ENCODE measurements around the gene CTDSPL2. TPM values are rescaled to one million over a fixed set of nuclear protein-coding genes. Genes with fewer than 3 reads are reported as not detected.

The CTDSPL2 gene
- total RNA-seq, 1 donor from 2014 or later = 74.7 TPM

DNA sequence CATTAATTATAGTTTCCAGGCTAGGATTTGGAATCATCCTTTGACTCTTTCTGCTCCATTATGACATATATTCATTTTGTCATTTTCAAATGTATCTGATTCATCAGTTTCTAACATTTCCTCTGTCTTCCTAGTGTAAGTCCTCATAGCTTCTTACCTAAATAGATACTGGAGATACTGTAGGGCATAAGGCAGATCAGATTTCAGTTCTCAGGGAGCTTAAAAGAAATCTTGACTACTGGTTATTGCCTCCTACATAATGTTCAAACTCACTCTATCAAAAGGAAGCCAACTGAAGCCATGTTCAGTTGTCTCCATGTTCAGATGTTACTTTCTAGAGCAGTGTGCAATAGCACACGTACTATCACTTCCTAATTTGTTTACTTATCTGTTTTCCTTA lies 29.6 kb upstream of the CTDSPL2 start:
- peaks cover 14% of the 10 kb centered on the region for H3K36me3 Mint-ChIP-seq
- TF ChIP-seq, protein P1, sequence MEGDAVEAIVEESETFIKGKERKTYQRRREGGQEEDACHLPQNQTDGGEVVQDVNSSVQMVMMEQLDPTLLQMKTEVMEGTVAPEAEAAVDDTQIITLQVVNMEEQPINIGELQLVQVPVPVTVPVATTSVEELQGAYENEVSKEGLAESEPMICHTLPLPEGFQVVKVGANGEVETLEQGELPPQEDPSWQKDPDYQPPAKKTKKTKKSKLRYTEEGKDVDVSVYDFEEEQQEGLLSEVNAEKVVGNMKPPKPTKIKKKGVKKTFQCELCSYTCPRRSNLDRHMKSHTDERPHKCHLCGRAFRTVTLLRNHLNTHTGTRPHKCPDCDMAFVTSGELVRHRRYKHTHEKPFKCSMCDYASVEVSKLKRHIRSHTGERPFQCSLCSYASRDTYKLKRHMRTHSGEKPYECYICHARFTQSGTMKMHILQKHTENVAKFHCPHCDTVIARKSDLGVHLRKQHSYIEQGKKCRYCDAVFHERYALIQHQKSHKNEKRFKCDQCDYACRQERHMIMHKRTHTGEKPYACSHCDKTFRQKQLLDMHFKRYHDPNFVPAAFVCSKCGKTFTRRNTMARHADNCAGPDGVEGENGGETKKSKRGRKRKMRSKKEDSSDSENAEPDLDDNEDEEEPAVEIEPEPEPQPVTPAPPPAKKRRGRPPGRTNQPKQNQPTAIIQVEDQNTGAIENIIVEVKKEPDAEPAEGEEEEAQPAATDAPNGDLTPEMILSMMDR (IDR thresholded peaks at IDR 0.05; ENCODE audit: unreplicated experiment) = no peak
- peak overlapping the region; percentile 0 for H3K27ac Mint-ChIP-seq
- no peaks in the 10 kb centered on the region for H3K27me3 Mint-ChIP-seq (ENCODE audit: low read depth)
- no peaks in the 10 kb centered on the region for H3K9me3 Mint-ChIP-seq
- H3K4me1 Mint-ChIP-seq = no peaks in the 10 kb centered on the region
- no peak overlapping the region for H3K4me3 Mint-ChIP-seq
- no peak for DNase-seq (ENCODE audit: low spot score in 2 of 2, unreplicated experiment in 2 of 2)

DNA sequence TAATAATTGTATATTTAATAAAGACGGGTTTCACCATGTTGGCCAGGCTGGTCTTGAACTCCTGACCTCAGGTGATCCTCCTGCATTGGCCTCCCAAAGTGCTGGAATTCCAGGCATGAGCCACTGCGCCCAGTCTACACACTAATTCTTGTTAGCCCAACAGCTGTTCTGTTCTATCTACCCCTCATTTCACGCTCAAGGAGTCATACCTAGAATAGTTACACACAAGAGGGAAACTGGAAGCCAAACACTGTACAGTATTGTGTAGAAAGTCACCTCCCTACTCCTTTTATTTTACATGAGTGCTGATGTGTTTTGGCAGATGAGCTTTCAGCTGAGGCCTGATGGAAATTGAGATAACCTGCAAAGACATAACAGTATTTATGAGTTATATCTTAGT lies 13.4 kb upstream of the CTDSPL2 start:
- no peak overlapping the region for H3K4me3 Mint-ChIP-seq
- TF ChIP-seq, protein P1 (IDR thresholded peaks at IDR 0.05; ENCODE audit: unreplicated experiment) = no peak
- H3K27ac Mint-ChIP-seq = no peak overlapping the region
- no peaks in the 10 kb centered on the region for H3K9me3 Mint-ChIP-seq
- no peaks in the 10 kb centered on the region for H3K27me3 Mint-ChIP-seq (ENCODE audit: low read depth)
- no peaks in the 10 kb centered on the region for H3K4me1 Mint-ChIP-seq
- H3K36me3 Mint-ChIP-seq = peaks cover 14% of the 10 kb centered on the region
- DNase-seq (ENCODE audit: low spot score in 2 of 2, unreplicated experiment in 2 of 2) = no peak

DNA sequence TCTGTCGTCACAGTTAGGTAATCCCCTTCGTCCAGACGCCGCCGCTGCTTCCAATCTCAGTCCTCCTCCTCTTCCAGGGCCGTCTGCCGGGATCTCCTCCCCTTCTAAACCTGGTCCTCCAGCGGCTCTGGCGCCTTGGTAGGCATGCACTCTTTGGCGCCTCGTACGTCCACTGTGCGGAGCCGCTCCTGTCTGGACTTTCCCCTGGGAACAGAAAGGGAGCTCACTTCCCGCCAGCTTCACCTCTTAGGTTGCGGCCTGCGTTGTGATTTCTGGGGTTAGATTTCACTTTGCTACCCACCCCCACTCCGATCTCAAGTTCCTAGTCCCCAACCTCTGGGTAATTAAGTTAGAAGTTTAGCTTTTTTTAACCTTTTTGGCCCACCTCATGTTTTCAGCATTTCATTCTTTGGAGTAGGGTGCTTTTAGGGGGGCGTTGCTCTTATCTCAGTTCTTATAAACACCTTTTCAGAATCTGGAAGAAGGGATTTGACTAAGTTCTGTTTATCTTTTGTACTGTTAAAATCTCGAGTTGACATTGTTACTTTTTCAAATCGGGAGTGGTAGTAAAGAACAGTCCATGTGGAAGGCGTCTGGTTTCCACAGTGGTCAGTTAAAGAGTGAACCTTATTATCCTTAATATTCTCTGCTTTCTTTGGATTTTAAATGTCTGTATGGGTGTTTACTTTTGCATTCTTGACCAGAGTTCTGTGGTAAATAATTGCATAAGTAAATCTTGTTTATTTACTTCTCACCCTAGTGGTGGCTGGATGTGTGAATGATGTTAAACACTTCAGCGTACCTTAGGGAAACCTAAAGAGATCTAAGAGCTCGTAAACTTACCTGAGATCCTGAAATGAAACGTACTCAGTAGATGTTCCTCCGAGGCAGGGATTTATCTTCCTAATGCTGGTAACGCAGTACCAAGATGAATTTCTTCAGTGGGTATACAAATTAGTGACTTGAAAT lies 611 bp downstream of the CTDSPL2 start:
- Mint-ChIP-seq H3K4me1 (peaks cover 28% of the 10 kb centered on the region), H3K4me3 (peak overlapping the region; percentile 90), H3K27me3 (ENCODE audit: low read depth) (no peaks in the 10 kb centered on the region), H3K27ac (peak overlapping the region; percentile 99), H3K9me3 (no peaks in the 10 kb centered on the region), H3K36me3 (peaks cover 4% of the 10 kb centered on the region)
- TF ChIP-seq, protein P1 (IDR thresholded peaks at IDR 0.05; ENCODE audit: unreplicated experiment) = no peak
- no peak for DNase-seq (ENCODE audit: low spot score in 2 of 2, unreplicated experiment in 2 of 2)

DNA sequence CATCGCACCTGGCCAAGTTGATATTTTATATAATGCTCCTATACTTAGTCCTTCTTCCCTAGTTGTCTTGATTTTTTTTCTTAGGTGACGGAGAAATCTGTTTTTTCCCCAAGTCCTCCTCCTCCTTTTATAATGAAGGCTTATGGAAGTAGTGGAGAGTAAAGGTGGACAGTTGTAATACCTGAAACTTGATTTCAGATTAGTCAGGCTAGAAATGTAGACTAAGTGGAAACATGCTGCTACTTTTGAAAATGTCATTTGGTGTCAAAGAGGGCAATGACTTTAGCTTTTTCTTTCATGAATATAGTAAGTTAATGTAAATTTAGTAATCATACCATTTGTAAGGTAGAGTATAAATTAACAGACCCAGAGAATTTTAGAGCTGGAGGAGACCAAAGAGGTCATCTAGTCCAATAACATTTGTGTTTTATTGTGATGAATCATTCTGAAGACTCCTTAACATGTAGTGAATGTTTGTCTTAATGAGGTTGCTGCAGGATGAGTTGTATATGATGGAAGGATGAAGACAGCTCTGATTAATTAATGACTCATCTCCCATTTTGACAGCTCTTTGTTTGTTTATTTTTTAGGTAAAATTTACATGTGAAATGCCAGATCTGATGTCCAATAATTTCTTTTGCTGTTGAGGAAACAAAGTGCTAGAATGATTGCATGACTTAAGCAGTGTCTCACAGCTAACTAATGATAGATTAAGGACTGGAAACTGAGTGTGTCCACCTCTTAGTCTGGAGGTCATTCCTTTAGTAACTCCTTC lies 8.7 kb downstream of the CTDSPL2 start:
- TF ChIP-seq, protein P1 (IDR thresholded peaks at IDR 0.05; ENCODE audit: unreplicated experiment) = no peak
- DNase-seq (ENCODE audit: low spot score in 2 of 2, unreplicated experiment in 2 of 2) = no peak
- no peaks in the 10 kb centered on the region for H3K9me3 Mint-ChIP-seq
- peaks cover 6% of the 10 kb centered on the region for H3K4me1 Mint-ChIP-seq
- peak overlapping the region; percentile 30 for H3K27ac Mint-ChIP-seq
- no peak overlapping the region for H3K4me3 Mint-ChIP-seq
- peaks cover 9% of the 10 kb centered on the region for H3K36me3 Mint-ChIP-seq
- no peaks in the 10 kb centered on the region for H3K27me3 Mint-ChIP-seq (ENCODE audit: low read depth)

DNA sequence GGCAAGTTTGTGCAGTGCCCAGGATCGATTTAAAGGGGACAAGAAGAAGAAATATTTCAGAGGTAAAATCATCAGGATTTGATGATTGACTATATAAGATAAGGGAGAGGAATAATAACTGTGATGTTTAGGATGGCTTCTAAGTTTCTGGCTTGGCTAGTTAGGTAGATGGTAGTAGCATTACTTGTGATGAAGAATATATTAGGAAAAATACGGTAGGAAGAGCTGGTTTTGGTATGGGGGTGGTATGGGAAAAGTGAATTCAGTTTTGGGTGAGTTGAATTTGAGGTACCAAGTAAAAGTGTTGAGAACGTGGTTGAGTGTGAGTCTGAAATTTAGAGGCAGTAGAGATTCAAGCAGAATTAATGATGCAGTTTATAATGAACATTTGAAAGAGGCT lies 11.0 kb downstream of the CTDSPL2 start:
- TF ChIP-seq, protein P1 (IDR thresholded peaks at IDR 0.05; ENCODE audit: unreplicated experiment) = no peak
- Mint-ChIP-seq H3K36me3 (peaks cover 14% of the 10 kb centered on the region), H3K4me1 (peaks cover 11% of the 10 kb centered on the region), H3K9me3 (peaks cover 4% of the 10 kb centered on the region), H3K27me3 (ENCODE audit: low read depth) (no peaks in the 10 kb centered on the region), H3K27ac (no peak overlapping the region), H3K4me3 (no peak overlapping the region)
- no peak for DNase-seq (ENCODE audit: low spot score in 2 of 2, unreplicated experiment in 2 of 2)

Data from mesothelial cell of epicardium (in vitro differentiated cells).